ENCODE measurements around the gene EML4.
"Not testable (repeated sequence)": the region's sequence is repeated elsewhere in the genome, so short reads cannot be mapped to it uniquely, and the experiment has no call there.

Gene EML4

GRCh38 chr2:42169100-42169873, at the start of gene EML4:
Gene EML4, plus strand, starts transcription at chr2:42169353. Its CDS starts 259 bp downstream, at chr2:42169612.
- Histone ChIP-seq H3K27ac (peak within 1 kb of the TSS; percentile 87), H3K36me3 (no peaks in the 10 kb centered on the region), H3K9me3 (ENCODE audit: severe bottlenecking) (peaks cover 5% of the 10 kb centered on the region), H3K27me3 (ENCODE audit: insufficient read depth, low read depth, severe bottlenecking) (no peaks in the 10 kb centered on the region), H3K4me3 (ENCODE audit: low read depth, low read length) (peak within 1 kb of the TSS; percentile 86)
- TF ChIP-seq CTCF (IDR thresholded peaks at IDR 0.05; ENCODE audit: low read depth, low read length), result no peak
- DNase-seq, result peak; percentile 88

DNA sequence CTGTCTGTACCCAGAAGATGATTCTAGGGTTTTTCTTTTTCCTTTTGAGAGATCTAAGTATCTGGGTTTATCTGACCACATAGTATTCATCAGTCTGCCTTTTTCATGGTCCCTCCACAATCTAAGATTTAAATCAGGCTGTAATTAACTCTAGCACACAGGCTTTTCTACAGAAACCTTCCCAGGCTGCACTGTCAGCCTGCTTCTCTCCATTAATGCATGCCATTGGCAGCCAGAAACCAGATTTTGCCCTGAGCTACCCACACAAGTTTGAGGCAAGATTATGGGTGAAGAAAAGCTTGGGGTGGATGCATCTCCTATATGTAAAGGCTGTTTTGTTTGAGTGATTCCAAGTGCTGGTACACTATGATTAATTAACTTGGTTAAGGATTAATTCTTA, 45.7 kb upstream of the EML4 start:
- Histone ChIP-seq H3K36me3 (no peaks in the 10 kb centered on the region), H3K27me3 (ENCODE audit: insufficient read depth, low read depth, severe bottlenecking) (no peaks in the 10 kb centered on the region), H3K9me3 (ENCODE audit: severe bottlenecking) (no peaks in the 10 kb centered on the region), H3K4me3 (ENCODE audit: low read depth, low read length) (no peak overlapping the region), H3K27ac (no peak overlapping the region)
- no peak for DNase-seq
- no peak for TF ChIP-seq CTCF (IDR thresholded peaks at IDR 0.05; ENCODE audit: low read depth, low read length)

DNA sequence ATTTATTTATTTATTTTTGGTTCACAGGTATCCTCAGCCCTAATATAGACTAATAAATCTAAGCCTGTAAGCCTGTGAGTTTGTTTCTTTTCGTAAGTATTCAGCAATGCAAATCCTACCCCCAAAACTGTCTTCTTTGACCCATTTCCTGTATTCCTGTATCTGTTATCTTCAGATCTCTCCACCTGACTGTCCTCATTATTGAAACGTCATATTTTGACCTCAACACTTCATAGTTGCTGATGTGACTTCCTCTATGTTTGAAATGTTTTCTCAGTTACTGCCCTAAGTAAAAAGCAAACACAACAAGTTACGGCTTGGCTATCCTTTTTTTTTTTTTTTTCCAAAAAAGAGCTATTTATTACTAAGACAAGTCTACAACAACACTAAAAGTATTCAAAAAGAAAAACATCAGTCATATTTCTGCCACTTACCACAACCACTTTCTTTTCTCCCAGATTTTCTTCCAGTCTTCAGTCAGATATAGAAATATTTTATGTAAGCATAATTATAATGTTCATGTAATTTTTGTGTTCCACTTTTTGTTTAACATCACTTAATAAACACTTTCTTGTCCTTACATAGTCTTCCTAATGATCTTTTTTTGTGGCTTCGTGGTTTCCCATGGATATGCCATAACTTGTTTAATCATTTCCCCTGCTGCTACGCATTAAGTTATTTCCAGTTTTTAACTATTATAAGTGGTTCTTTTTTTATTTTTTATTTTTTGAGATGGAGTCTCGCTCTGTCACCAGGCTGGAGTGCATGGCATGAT, 45.0 kb upstream of the EML4 start:
- no peak overlapping the region for H3K4me3 ChIP-seq (ENCODE audit: low read depth, low read length)
- no peak for DNase-seq
- H3K27me3 ChIP-seq (ENCODE audit: insufficient read depth, low read depth, severe bottlenecking), result no peaks in the 10 kb centered on the region
- no peak overlapping the region for H3K27ac ChIP-seq
- no peaks in the 10 kb centered on the region for H3K9me3 ChIP-seq (ENCODE audit: severe bottlenecking)
- no peak for TF ChIP-seq CTCF (IDR thresholded peaks at IDR 0.05; ENCODE audit: low read depth, low read length)
- H3K36me3 ChIP-seq, result no peaks in the 10 kb centered on the region

GRCh38 chr2:42125841-42126594, 43.1 kb upstream of the EML4 start:
- no peak for TF ChIP-seq CTCF (IDR thresholded peaks at IDR 0.05; ENCODE audit: low read depth, low read length)
- Histone ChIP-seq H3K27me3 (ENCODE audit: insufficient read depth, low read depth, severe bottlenecking) (no peaks in the 10 kb centered on the region), H3K27ac (no peak overlapping the region), H3K4me3 (ENCODE audit: low read depth, low read length) (no peak overlapping the region), H3K36me3 (no peaks in the 10 kb centered on the region), H3K9me3 (ENCODE audit: severe bottlenecking) (no peaks in the 10 kb centered on the region)
- no peak for DNase-seq

- H3K27me3 ChIP-seq (ENCODE audit: insufficient read depth, low read depth, severe bottlenecking); DNase-seq; H3K36me3 ChIP-seq; H3K9me3 ChIP-seq (ENCODE audit: severe bottlenecking); H3K4me3 ChIP-seq (ENCODE audit: low read depth, low read length): not testable (repeated sequence)
- peak overlapping the region; percentile 27 for H3K27ac ChIP-seq
These were observed 42.3 kb upstream of the EML4 start for GRCh38 chr2:42126873-42127272.
